Neuron (in vitro differentiated cells): Measurements from ENCODE around the gene GBX1.

ENCODE experiments used
- H2AFZ ChIP-seq: one replicate; pipeline ENCODE4 v1.6.1; 2013; ENCODE audit warnings: low read depth, mild to moderate bottlenecking, inconsistent platforms, low read length, moderate library complexity
- H3K27me3 ChIP-seq: one replicate; pipeline ENCODE4 v1.6.1; 2013; ENCODE audit warnings: low read length; ENCODE audit not compliant: insufficient read depth
- H3K36me3 ChIP-seq: one replicate; pipeline ENCODE4 v1.6.1; 2013; ENCODE audit warnings: low read length; ENCODE audit not compliant: insufficient read depth
- H3K4me1 ChIP-seq: one replicate; pipeline ENCODE4 v1.6.1; 2013; ENCODE audit warnings: low read length; ENCODE audit not compliant: insufficient read depth
- H3K4me3 ChIP-seq: 2 replicates; pipeline ENCODE4 v1.5.1; 2013; ENCODE audit warnings: mild to moderate bottlenecking, low read length, moderate library complexity
- H3K9me3 ChIP-seq: one replicate; pipeline ENCODE4 v1.6.1; 2013; ENCODE audit warnings: low read length

GBX1 gene

GRCh38 chr7:151188252-151188542 is 20.7 kb upstream of the GBX1 start:
- no peaks in the 10 kb centered on the region for H3K9me3 ChIP-seq
- H3K36me3 ChIP-seq = no peaks in the 10 kb centered on the region
- no peak overlapping the region for H3K4me3 ChIP-seq
- H3K4me1 ChIP-seq = no peaks in the 10 kb centered on the region
- no peak overlapping the region for H2AFZ ChIP-seq
- H3K27me3 ChIP-seq = peaks cover 39% of the 10 kb centered on the region

GRCh38 chr7:151187409-151188251 is 20.1 kb upstream of the GBX1 start:
- H3K4me3 ChIP-seq = no peak overlapping the region
- no peak overlapping the region for H2AFZ ChIP-seq
- peaks cover 39% of the 10 kb centered on the region for H3K27me3 ChIP-seq
- H3K9me3 ChIP-seq = no peaks in the 10 kb centered on the region
- no peaks in the 10 kb centered on the region for H3K36me3 ChIP-seq
- H3K4me1 ChIP-seq = no peaks in the 10 kb centered on the region

GRCh38 chr7:151186640-151187408 is 19.3 kb upstream of the GBX1 start, which contains the start of gene ASB10:
Gene ASB10, minus strand, starts transcription at chr7:151187250. Its CDS starts 120 bp downstream, at chr7:151187130.
- Histone ChIP-seq H3K9me3 (no peaks in the 10 kb centered on the region), H3K4me1 (no peaks in the 10 kb centered on the region), H3K36me3 (no peaks in the 10 kb centered on the region), H2AFZ (no peak within 1 kb of the TSS), H3K4me3 (no peak within 1 kb of the TSS), H3K27me3 (peaks cover 32% of the 10 kb centered on the region)

- Histone ChIP-seq H3K4me3 (no peak overlapping the region), H3K36me3 (no peaks in the 10 kb centered on the region), H3K27me3 (peaks cover 26% of the 10 kb centered on the region), H2AFZ (no peak overlapping the region), H3K9me3 (no peaks in the 10 kb centered on the region), H3K4me1 (no peaks in the 10 kb centered on the region)
These were observed 18.5 kb upstream of the GBX1 start for GRCh38 chr7:151185762-151186639.

- no peak overlapping the region for H2AFZ ChIP-seq
- no peaks in the 10 kb centered on the region for H3K36me3 ChIP-seq
- no peaks in the 10 kb centered on the region for H3K9me3 ChIP-seq
- no peaks in the 10 kb centered on the region for H3K4me1 ChIP-seq
- H3K27me3 ChIP-seq = peaks cover 23% of the 10 kb centered on the region
- no peak overlapping the region for H3K4me3 ChIP-seq
These were observed 13.5 kb upstream of the GBX1 start for GRCh38 chr7:151181011-151181431.

GRCh38 chr7:151179946-151180345 is 12.5 kb upstream of the GBX1 start:
- peaks cover 23% of the 10 kb centered on the region for H3K27me3 ChIP-seq
- H3K4me3 ChIP-seq = no peak overlapping the region
- H3K36me3 ChIP-seq = no peaks in the 10 kb centered on the region
- no peak overlapping the region for H2AFZ ChIP-seq
- H3K4me1 ChIP-seq = no peaks in the 10 kb centered on the region
- peaks cover 1% of the 10 kb centered on the region for H3K9me3 ChIP-seq

GRCh38 chr7:151179287-151179860 is 11.9 kb upstream of the GBX1 start:
- H3K4me1 ChIP-seq = no peaks in the 10 kb centered on the region
- no peak overlapping the region for H2AFZ ChIP-seq
- H3K4me3 ChIP-seq = no peak overlapping the region
- peaks cover 23% of the 10 kb centered on the region for H3K27me3 ChIP-seq
- peaks cover 2% of the 10 kb centered on the region for H3K9me3 ChIP-seq
- H3K36me3 ChIP-seq = no peaks in the 10 kb centered on the region

- H3K36me3 ChIP-seq = no peaks in the 10 kb centered on the region
- H3K4me1 ChIP-seq = no peaks in the 10 kb centered on the region
- no peak overlapping the region for H3K4me3 ChIP-seq
- peaks cover 23% of the 10 kb centered on the region for H3K27me3 ChIP-seq
- H3K9me3 ChIP-seq = peaks cover 2% of the 10 kb centered on the region
- H2AFZ ChIP-seq = no peak overlapping the region
These were observed 11.3 kb upstream of the GBX1 start for GRCh38 chr7:151178831-151179230.

- Histone ChIP-seq H3K36me3 (no peaks in the 10 kb centered on the region), H2AFZ (no peak overlapping the region), H3K27me3 (peaks cover 23% of the 10 kb centered on the region), H3K4me1 (no peaks in the 10 kb centered on the region), H3K9me3 (peaks cover 2% of the 10 kb centered on the region), H3K4me3 (no peak overlapping the region)
These were observed 10.7 kb upstream of the GBX1 start for GRCh38 chr7:151178236-151178635.

- peaks cover 23% of the 10 kb centered on the region for H3K27me3 ChIP-seq
- H3K4me3 ChIP-seq = no peak overlapping the region
- H3K9me3 ChIP-seq = peaks cover 2% of the 10 kb centered on the region
- no peaks in the 10 kb centered on the region for H3K4me1 ChIP-seq
- H3K36me3 ChIP-seq = no peaks in the 10 kb centered on the region
- no peak overlapping the region for H2AFZ ChIP-seq
These were observed 9.8 kb upstream of the GBX1 start for GRCh38 chr7:151177310-151177709.

GRCh38 chr7:151176401-151176800 is 8.9 kb upstream of the GBX1 start:
- H3K4me1 ChIP-seq = no peaks in the 10 kb centered on the region
- no peak overlapping the region for H2AFZ ChIP-seq
- H3K4me3 ChIP-seq = no peak overlapping the region

GRCh38 chr7:151175793-151176311 is 8.4 kb upstream of the GBX1 start:
- Histone ChIP-seq H3K4me3 (no peak overlapping the region), H3K4me1 (no peaks in the 10 kb centered on the region), H3K9me3 (peaks cover 2% of the 10 kb centered on the region), H3K27me3 (peaks cover 21% of the 10 kb centered on the region), H3K36me3 (no peaks in the 10 kb centered on the region), H2AFZ (no peak overlapping the region)

More at GRCh38 chr7:151176401-151176800, 8.9 kb upstream of the GBX1 start:
- peaks cover 23% of the 10 kb centered on the region for H3K27me3 ChIP-seq
- H3K36me3 ChIP-seq = no peaks in the 10 kb centered on the region
- peaks cover 2% of the 10 kb centered on the region for H3K9me3 ChIP-seq
